ENCODE data around the gene FHOD3.

The FHOD3 gene

GRCh38 chr18:36335476-36336279, 38.2 kb downstream of the FHOD3 start:
- TF ChIP-seq, protein P1, sequence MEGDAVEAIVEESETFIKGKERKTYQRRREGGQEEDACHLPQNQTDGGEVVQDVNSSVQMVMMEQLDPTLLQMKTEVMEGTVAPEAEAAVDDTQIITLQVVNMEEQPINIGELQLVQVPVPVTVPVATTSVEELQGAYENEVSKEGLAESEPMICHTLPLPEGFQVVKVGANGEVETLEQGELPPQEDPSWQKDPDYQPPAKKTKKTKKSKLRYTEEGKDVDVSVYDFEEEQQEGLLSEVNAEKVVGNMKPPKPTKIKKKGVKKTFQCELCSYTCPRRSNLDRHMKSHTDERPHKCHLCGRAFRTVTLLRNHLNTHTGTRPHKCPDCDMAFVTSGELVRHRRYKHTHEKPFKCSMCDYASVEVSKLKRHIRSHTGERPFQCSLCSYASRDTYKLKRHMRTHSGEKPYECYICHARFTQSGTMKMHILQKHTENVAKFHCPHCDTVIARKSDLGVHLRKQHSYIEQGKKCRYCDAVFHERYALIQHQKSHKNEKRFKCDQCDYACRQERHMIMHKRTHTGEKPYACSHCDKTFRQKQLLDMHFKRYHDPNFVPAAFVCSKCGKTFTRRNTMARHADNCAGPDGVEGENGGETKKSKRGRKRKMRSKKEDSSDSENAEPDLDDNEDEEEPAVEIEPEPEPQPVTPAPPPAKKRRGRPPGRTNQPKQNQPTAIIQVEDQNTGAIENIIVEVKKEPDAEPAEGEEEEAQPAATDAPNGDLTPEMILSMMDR (IDR thresholded peaks at IDR 0.05; ENCODE audit: low read depth, low read length) = peak; percentile 34
- peak; percentile 24 for DNase-seq (ENCODE audit: extremely low read depth, low read depth)

GRCh38 chr18:36337679-36338402, 40.3 kb downstream of the FHOD3 start:
- TF ChIP-seq, protein P1 (IDR thresholded peaks at IDR 0.05; ENCODE audit: low read depth, low read length) = no peak
- no peak for DNase-seq (ENCODE audit: extremely low read depth, low read depth)

DNA sequence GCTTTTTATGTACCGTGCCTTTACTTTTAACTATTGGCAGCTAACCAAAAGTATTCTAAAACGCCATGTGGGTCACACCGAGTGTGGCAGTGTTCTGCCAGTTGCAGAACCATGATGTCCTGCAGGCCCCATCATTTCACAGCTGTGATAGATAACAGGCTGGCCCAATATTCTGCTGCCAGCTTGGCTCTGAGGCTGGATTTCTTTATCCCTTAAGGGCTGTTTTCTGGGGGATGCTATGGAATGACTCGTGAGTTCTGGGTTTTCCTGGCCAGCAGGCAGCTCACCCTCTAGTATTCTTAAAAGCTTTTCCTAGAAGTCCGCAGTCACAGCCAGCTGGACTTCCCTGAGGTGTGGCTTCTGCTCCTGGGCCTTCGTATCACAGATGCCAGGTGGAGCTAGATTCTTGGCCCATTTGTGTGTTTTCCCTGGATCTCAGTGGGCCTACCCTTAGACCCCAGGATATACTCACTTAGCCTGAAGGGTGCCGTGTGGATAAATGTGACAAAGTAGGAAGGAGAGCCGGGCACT, 41.0 kb downstream of the FHOD3 start:
- TF ChIP-seq, protein P1 (IDR thresholded peaks at IDR 0.05; ENCODE audit: low read depth, low read length) = no peak
- no peak for DNase-seq (ENCODE audit: extremely low read depth, low read depth)

GRCh38 chr18:36340246-36340645, 42.7 kb downstream of the FHOD3 start:
- no peak for DNase-seq (ENCODE audit: extremely low read depth, low read depth)
- TF ChIP-seq, protein P1 (IDR thresholded peaks at IDR 0.05; ENCODE audit: low read depth, low read length) = no peak

DNA sequence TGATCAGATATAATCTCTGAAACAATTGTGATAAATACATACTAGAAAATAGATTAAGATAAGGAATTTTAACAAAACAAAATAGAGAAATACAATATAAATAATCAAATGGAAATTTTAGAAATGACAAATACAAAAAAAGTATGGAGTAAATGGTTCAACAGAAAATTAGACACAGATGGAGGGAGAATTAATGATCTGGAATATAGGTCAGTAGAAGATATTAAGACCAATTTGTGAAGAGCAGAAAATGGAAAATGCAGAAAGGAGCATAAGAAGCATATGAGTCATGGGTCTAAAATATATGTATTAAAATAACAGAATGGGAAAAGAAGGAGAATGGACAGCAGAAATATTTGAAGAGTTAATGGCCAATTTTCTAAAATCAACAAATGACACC, 44.4 kb downstream of the FHOD3 start:
- TF ChIP-seq, protein P1 (IDR thresholded peaks at IDR 0.05; ENCODE audit: low read depth, low read length) = no peak
- DNase-seq (ENCODE audit: extremely low read depth, low read depth) = no peak

DNA sequence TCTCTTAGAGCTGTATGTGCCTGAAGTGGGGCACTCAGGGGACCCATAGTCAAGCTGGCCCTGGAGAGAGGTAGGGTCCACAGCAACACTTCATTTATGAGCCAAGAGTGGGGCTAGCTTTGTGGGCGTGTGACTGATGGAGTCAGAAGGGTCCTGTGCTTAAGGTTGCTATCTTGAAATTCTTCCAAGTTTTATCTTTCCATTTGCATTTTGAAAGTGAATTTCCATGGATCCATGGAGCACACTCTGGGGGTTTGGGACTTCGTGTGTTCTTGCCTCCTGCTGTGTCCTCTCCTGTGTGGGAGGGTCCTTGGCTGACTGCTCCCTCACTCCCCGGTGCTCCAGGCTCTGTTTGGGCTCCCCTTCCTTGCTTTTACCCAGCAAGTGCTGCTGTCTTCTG, 50.8 kb downstream of the FHOD3 start:
- no peak for DNase-seq (ENCODE audit: extremely low read depth, low read depth)
- TF ChIP-seq, protein P1 (IDR thresholded peaks at IDR 0.05; ENCODE audit: low read depth, low read length) = no peak

GRCh38 chr18:36348971-36349417, 51.5 kb downstream of the FHOD3 start:
- DNase-seq (ENCODE audit: extremely low read depth, low read depth) = no peak
- TF ChIP-seq, protein P1 (IDR thresholded peaks at IDR 0.05; ENCODE audit: low read depth, low read length) = no peak

All from AG09319 (cell line).